NCI-H2196 (cell line): ENCODE data around the gene NKX3-2.

Experiments
- DNase-seq: peaks from one replicate; lab custom pipeline; 2025; ENCODE audit not compliant: unreplicated experiment; lab: John Stamatoyannopoulos, UW

NKX3-2 gene

DNA sequence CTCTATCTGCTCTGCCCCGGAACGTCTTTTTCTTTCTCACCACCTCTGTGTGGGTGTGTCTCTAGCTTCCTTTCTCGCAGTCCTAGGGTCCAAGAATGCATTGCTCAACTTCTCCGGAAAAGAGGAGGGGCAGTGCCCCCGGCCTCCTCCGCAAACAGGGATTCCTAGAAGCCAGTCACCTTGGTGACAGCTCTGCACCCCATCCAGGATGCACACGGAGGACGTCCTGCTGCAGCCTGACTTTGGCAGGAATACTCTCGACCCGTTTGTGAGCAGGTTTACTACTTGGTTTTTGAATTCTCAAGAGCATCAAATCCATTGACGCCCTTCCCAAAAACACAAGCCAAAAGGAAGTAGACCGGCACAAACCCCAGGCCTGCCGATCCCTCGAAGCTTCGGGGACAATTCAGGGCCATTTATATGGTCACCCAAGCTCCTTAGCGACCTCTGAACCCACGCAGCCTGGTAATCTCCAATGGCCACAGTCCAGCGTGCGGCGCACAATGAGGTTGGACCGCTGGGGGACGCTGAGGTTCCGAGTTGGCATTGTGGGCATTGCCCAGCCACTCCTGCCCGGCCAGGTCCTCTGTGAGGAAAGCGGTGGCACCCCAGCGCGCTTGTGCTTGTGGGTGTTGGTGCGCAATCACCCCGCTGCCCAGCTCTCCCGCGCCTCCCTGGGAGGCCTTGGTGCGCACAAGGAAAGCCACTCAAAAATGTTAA lies 9.8 kb downstream of the NKX3-2 start:
- no peak for DNase-seq

GRCh38 chr4:13533670-13534343 lies 10.5 kb downstream of the NKX3-2 start:
- DNase-seq, result no peak

GRCh38 chr4:13531625-13531998 lies 12.7 kb downstream of the NKX3-2 start:
- no peak for DNase-seq

GRCh38 chr4:13530823-13531624 lies 13.3 kb downstream of the NKX3-2 start:
- DNase-seq, result no peak

- no peak for DNase-seq
Observed at GRCh38 chr4:13529128-13529919, 15.0 kb downstream of the NKX3-2 start.

DNA sequence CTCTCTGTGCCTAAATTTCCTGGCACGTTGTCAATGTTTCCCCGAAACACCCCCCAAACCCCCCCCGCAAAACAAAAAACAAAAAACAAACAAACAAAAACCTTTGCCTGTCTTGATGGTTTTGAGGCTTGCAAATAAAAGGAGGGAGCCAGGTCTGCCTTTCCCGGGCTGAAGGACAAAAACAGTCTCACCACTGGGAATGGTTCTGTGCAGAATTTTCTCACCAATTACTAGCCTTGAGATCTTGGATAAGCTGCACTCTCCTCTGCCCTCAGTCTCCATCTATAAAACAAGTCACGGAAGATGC lies 15.5 kb downstream of the NKX3-2 start:
- DNase-seq, result no peak

DNA sequence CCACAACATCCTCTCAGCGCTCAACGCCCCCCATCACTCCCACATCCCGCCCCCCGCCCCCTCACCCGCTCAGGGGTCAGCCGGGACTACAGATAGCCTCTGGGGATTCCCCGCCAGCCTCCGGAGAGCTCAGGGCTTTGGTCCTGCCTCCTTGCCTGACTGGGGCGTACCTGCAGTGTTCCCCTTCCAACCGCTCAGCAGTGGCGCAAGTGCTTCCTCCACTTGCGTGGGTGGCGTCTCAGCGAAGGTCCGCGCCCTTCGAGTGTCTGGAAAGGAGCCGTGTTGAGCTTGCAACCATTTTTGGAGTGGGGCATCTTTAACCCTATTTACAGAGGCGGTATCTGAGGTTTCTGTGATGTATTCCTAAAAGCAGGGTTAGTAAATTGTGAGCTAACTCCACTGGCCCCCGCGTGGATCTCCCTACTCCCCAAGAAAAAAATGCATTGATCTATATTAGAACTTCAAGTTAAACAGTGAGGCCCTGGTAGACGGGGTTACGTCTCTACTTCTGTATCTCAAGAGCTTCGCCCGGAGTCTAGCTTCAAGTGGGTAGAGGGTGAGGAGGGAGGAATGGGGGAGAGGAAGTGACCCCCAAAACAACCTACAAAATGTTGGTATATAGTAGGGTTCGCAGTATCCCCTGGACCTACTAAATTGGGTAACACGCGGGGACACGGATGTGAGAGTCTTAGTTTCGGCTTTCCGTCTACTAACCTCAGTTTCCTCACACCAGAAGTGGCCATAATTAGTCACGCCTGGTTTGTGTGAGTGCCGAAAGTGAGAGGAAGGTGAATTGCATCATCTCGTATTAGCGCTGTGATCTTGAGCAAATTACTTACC lies 16.1 kb downstream of the NKX3-2 start:
- no peak for DNase-seq

DNA sequence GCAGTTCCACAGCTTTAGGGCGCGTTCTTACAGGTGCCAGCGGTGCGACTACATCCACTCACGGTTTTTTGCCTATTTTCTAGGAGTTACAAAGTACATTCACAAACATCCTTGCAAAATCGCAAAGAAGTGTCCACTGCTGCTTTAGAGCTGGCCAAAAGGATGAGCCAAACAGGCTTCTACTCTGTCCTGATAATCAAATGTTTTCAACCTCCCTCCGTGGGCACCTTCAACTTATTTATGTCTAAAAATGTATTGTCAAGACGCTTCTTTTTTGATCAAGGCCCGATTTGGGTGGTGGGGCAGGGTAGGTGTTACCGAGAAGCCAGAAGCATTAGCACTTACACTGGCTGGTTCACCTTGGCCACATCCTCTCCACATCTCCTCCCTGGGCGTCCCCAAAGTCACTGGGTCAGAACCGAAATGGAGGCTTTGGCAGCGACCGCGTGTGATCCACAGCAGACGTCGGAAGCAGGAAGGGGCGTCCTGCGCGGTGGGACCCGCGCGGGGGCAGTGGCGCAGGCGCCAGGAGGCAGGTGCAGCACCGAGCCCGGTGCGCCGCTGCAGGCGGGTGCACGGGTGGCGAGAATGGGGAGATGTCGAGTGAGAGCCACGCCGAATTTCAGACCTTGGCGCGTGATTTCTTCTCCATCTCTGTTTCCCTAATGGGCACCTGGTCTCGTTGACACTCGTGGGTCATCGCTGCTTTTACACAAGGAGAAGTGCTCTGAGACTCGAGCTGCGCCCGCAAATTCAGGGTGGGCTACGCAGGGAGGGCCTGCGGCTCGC lies 16.9 kb downstream of the NKX3-2 start:
- no peak for DNase-seq

- DNase-seq, result no peak
Observed at GRCh38 chr4:13526658-13527057, 17.6 kb downstream of the NKX3-2 start.

DNA sequence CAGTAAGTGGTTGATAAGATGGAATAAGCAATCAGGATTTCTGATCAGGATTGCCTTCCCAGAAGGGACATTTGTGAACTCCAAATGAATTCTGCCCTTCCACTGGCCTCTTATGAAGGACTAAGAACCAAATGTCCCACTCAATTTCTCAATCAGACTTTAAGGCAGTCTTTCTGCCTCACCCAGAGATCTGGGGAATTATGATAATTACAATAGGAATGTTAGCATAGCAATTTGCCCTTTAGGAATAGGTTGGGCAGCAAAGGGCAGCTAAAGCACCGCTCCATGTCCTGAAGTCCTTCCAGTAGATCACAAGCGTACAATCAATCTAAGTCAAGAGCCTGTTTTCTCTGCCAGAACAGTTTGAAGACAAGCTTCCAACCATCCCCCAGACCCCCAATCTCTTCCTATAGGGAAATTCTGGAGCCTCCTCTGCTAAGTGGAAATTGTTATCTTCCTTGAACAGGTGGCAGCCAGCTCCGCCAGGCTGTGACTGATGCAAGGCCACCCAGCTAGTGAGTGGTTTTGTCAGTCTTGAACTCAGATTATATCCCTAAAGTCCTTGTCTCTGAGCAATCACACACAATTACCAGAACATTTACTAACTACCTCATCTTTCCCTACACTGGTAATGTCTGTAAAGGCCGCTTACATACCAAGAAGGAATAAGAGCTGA lies 18.6 kb downstream of the NKX3-2 start:
- DNase-seq, result no peak

DNA sequence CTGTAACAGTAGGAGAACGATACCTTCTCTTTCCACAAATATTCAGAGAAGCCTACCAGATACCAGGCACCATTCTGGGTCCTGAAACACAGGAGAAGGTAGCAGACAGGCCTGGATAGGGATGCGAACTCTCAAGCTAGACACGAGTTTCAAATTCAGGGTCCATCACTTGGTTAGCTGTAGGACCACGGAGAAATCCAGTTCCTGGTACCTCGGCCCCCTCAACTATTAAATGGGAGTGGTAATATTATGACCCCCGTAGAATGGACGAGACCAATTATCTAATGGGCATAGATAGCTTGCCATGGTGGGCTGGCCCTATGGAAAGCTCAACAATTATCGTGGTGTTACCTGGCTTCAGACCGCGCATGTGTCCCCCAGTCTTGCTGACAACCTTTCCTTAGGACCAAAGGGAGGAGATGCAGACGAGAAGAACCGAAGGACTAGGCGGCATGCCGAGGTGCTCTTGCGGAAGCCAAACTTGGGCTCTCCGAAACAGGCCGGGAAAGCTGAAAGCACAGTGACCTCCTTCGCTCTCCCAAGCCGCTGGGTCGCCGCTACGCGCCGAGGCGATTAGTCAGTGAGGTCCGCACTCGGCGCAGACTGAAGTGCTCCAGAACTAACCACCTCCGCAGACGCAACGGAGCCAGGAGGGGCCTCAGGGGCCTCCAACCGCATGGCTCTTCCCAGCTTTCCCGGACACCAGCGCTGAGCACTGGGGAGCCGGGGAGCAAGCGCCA lies 19.6 kb downstream of the NKX3-2 start:
- DNase-seq, result no peak

- no peak for DNase-seq
Observed at GRCh38 chr4:13523591-13524503, 20.5 kb downstream of the NKX3-2 start.

- DNase-seq, result no peak
Observed at GRCh38 chr4:13523105-13523477, 21.2 kb downstream of the NKX3-2 start.

GRCh38 chr4:13522282-13523104 lies 21.8 kb downstream of the NKX3-2 start:
- no peak for DNase-seq

DNA sequence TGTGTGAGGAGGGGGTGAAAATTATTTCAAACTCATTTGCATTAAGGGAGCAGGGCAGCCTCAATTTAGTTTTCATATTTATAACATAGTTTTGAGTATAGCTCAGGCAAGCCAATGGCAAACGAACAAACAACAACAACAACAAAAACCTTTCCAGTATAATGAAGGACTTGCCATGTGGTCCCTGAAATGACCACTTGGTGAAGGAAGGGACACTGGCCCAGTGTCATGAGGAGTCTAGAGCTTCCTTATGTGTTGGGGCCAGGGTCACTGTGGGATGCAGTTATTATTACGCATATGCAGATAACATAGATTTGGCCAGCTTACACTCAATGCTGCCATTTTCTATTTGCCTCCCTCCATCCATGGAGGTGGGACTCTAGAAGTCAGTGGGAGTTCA lies 23.3 kb downstream of the NKX3-2 start:
- no peak for DNase-seq

DNA sequence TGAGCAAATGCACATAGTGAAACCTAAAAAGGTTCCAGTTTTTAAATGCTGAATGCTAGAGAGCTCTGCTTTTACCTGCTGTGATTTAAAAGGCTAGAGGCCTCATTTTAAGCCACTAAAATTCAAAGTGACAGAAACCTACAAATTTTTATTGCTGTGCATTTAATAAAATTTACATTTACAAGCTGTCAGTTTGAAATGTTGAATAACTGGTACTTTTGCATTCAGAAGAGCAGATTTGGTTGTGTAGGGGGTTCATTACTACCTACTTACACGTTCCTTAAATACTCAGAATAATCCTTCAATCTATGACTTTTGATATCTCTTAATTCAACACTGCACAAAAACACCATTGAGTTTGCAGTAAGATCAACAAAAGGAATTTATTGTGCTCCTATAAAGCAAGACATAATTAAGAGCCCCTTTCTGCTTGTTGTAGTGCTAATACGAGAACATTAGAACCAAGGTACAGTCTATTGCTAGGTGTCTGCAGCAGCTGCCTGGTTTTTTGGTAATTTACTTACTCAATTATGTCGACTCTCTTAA lies 27.9 kb downstream of the NKX3-2 start:
- no peak for DNase-seq
